HG03196 (cell line): ENCODE data around the gene NR2F1.
"Not testable (repeated sequence)": the region's sequence is repeated elsewhere in the genome, so short reads cannot be mapped to it uniquely, and the experiment has no call there.

ENCODE experiments used
- ATAC-seq: cut with Tn5 transposase; IDR thresholded peaks from one replicate; pipeline ENCODE4 v1.9.1; 2021; ENCODE audit not compliant: unreplicated experiment

Gene NR2F1

DNA sequence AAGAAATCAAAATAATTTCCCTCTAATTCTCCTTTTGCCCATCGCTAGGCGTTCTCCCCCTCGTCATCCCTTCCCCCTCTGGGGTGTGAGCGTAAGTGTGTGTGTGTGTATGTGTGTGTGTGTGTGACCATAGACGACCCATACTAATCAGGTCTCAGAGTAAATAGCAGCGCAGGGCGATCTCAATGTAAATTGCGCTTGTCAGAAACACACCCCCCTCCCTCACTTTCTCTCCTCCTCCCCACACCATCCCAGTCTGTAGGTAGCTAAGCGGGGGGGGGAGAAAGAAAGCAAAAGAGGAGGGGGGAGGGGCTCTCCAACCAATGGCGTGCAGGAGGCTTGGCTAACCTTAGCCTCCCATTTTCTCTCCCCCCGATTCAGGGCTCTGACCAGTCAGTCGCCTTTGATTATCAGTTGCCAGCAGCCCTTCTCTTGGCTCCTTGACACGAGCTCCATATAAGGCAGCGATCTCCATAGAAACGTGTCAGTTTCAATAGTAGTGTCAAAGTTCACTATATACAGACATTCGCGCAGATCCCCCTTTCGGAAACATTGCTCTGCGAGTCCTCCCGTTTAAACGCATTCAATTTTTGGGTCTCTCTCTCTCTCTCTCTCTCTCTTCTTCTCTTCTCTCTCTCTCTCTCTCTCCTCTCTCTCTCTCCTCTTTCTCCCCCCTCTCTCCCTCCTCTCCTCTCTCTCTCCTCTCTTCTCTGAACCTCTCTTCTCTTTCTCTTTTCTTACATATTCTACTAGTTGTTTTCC lies at the start of gene NR2F1:
TSS of gene NR2F1 (plus strand) at position 546 of the 762 bp plus-strand sequence. CDS start 1,802 bp downstream, outside the sequence.
- ATAC-seq = no peak

DNA sequence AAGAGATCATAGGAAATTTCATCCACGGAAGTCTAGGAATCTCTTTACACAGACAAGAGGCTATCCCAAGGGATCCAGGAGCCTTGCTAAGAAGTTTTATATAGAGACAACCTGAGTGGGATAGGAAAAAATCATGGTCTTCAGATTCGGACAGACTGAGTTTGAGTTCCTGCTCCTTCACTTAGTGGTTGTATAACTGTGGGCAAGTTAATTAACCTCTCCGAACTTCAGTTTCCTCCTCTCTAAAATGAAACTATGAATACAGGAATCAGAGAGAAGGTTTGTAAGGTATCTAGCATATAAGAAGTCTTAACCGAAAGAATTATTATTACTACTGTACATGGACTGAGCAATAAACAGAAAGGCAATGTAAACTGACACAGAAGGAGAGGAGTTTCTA lies 37.1 kb upstream of the NR2F1 start:
- no peak for ATAC-seq

DNA sequence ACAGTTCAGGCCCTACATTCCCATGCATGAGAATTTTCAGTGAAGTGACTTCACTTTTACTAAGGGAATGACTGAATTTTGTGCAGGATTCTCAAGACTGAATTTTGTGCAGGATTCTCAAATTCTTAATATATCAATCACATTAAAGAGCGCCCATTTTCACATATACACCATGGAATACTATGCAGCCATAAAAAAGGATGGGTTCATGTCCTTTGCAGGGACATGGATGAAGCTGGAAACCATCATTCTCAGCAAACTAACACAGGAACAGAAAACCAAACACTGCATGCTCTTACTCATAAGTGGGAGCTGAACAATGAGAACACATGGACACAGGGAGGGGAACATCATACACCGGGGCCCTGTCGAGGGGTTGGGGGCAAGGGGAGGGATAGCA lies 33.4 kb upstream of the NR2F1 start:
- ATAC-seq = not testable (repeated sequence)

- ATAC-seq = no peak
Measured at GRCh38 chr5:93557021-93557604, 25.9 kb upstream of the NR2F1 start.

- ATAC-seq = no peak
Measured at GRCh38 chr5:93566091-93566490, 16.9 kb upstream of the NR2F1 start.

GRCh38 chr5:93567424-93567823 lies 15.6 kb upstream of the NR2F1 start:
- ATAC-seq = no peak

GRCh38 chr5:93569300-93570160 lies 13.5 kb upstream of the NR2F1 start:
- no peak for ATAC-seq

DNA sequence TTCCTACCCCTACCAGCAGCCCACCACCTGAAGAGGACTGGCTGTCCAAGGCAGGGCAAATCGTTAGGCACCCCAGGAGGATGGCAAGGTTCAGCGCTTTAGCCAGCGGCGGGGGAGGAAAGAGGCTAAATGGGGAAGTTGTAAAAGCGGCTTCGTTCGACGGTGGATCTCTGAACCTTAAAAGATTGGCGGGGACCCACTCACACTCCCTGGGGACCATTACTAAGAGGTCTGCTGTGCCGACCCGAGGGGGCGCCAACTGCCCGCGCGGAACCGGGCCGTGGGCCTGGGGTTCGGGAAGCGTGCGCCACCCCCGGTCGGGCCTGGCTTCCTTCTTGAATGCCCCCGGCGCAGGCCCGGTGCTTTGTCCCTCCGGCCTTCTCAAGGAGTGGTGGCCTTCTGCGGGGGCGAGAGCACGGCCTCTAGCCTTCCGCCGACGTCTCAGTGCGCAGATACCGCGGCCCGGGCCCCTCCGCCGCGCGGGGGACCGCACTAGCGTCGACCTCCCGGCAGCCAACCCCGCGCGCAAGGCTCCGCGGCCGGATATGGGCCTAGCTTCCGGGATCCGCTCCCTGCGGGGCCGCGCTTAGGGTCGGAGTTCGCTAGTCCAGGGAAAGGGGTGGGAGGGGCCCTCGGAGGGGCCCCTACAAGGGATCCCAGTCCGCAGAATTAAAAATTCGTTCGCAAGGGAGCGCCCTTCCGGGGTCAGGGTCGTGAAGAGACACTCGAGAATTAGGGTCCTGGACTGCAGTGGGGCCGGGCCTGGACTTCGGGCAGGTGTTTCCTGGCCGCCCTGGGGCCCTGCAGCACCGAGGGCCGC lies 12.5 kb upstream of the NR2F1 start:
- no peak for ATAC-seq

DNA sequence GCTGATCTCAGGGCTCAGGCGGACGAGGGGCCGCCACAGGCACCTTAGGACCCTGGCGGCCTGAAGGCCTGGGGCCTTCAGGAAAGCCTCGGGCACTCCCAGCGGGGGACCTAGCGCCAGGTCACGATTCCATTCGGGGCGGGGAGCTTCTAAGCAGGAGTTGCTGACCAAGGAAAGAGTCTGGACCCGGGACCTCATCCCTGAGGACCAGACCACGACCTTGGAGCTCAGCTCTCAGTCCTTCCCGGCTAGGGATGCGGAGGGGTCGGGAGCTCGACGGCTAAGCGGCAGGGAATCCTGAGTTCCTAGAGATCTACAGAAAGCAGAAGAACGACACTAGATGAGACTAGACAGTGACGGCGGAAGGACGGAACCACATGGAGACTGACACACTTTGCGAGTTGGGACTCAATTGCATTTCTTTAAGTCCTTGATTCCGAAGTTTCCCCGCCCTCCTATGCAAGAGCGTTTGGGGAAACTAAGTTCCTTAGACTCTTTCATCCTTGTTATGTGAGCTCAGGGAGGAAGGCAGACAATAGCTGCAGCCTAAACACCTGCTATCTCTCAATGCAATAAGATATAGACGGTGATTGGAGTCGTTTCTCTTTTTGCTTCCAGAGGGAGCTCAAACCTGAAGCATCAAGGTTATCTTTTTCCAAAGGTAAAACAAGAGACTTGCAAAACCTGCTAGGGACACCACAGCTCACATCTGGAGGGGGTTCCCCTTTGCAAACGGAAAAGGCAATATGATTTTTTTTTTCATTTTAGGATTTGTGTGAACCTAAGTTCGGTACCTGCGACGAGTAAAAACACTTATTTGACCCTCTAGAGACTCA lies 11.7 kb upstream of the NR2F1 start:
- ATAC-seq = no peak

DNA sequence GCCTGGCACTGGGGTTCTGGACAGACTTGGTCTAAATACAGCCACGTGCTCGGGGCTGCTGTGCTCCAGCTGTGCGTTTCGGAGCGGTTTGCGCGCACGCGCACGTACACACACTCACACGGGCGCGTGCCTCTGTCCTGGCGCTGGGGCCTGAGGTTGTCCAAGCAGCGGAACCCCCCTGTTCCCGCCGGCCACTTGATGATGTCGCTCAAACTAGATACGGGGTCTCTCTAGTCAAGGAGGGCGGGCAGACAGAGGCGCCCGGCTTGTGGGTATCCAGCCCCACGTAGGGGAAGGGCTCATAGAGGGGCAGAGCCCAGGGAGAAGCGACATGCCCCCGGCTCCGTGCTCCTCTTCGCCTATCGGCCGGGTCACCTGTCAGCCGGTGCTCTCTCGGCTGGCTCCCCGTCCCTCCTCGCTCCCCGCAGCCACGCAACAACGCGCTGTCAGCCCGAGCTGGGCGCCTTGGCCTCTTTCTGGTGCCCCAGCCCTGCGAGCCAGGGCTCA lies 10.9 kb upstream of the NR2F1 start:
- no peak for ATAC-seq

DNA sequence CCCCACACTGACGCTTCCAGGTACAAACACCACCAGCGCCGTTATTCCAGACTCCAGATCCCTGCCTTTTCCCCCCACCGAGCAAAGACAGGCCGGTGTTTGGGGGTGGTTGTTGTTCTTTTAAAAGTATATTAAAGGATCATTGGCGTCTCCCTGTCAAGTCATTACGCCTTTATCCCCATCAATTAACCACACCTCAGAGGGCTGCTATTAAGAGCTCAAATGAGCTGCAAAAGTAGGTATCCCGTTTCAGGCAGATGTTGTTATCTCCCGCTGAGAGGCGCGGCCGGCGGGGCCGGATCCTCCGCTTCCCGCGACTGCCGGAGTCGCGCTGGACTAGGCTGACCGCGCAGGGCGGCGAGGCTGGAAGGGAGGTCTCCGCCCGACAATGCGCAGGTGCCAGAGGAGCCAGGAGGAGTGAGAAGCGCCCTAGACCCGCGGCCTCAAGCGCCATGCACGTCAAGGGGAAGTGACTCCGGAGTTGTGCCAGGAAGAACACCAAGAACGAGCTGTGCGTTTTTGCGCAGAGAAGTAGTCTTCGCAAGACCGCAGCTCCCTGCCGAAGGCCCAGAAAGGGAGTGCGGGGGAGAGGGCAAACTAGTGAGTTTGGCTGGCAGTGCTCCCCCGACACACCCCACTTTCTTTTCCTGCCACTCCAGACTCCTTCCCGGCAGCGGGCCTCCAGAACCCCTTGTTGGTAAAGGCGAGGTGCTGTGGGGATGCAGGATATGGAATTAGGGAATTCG lies 10.2 kb upstream of the NR2F1 start:
- ATAC-seq = no peak

- ATAC-seq = no peak
Measured at GRCh38 chr5:93573354-93574351, 9.4 kb upstream of the NR2F1 start.

DNA sequence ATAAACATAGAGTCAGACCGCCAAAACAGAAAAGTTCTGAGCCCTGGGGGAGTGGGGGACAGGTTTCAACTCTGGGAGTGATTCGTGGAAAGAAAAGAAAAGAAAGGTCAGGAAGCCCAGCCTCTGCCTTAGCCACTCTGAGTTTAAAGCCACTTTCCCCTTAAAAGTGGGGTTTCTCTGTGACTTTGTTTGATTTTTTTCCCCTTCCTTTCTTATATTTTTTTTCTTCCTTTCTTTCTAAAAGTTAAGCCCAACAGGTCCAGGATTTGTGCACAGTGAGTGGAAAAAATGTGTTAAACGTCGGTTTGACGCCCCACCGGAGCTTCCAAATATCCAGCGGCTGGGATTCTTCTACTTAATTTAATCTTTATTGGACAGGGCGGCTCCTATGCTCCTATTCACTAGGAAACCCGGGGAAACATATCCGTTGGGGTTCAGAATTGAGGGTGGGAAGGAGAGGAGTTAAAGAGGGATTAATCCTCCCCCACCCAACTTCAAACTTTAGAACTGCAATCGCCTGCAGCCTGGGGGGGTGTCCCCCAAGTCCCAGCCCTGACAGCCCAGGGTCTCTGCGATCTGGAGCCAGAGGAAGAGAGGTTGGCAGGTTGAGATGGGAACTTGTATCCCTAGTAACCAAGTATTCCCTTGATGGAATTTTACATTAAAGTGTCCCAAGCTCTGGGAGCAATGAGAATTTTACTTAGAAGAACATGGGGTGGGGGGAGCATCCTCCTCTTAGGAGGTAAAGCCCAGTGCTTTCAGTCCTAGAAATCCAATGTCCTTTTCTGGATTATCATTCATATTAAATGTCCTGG lies 8.3 kb upstream of the NR2F1 start:
- ATAC-seq = no peak

GRCh38 chr5:93575461-93576414 lies 7.3 kb upstream of the NR2F1 start:
- ATAC-seq = no peak

DNA sequence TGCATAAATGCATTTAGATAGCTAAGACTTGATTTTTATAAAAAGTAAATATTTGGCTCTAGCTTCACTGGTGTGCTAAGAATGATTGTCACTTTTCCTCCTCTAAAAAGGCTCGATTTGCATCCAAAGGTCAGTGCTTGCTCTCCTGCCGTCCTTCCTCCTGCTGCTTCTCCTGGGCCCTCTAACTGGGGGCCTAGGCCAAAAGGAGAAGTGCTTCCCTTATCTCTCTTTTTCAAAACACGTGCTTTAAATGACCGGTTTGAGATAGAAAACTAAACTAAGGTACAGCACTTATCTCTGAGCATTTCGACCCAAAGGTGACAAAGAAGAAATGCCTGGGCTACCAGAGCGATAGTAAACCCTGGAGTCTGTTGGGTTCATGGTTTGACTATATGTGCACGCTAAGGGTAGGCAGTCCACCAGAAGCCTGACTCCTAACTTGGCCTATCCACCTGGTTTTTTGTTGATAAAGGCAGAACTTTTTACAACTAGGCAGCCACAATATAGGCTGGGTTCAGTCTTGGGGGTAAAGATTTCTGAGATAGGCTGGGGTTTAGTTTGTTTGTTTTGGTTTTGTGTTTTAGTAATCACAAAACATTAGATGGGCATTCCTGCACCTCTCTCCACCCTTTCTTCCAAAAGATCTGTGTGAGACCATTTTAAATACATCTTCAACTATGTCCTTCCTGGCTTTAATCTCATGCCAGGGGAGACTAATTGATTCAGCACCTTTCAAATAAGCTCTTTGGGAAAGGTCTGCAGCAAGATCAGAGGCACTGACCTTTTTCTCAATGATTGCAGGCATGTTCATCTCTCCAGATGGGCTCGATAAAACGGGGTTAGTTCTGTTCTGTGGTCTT lies 5.8 kb upstream of the NR2F1 start:
- ATAC-seq = no peak
